Skin of body (tissue), 2 donors: ENCODE data around the gene DOCK8. TPM values are rescaled to one million over a fixed set of nuclear protein-coding genes. Genes with fewer than 3 reads are reported as not detected.
A peak's percentile ranks its signal among the peaks of the same experiment; 100 is the strongest.

ENCODE experiments used
- DNase-seq: peaks from one replicate; lab custom pipeline; 2025; lab: John Stamatoyannopoulos, UW
- total RNA-seq: library from RNA; depleted of rRNA; stranded (reverse); fragments of >200 nt; gene quantifications from one replicate; pipeline ENCODE4 v1.2.3, GENCODE V29; 2014

Gene DOCK8
- total RNA-seq, 1 donor from 2014 or later: 12.1 TPM

DNA sequence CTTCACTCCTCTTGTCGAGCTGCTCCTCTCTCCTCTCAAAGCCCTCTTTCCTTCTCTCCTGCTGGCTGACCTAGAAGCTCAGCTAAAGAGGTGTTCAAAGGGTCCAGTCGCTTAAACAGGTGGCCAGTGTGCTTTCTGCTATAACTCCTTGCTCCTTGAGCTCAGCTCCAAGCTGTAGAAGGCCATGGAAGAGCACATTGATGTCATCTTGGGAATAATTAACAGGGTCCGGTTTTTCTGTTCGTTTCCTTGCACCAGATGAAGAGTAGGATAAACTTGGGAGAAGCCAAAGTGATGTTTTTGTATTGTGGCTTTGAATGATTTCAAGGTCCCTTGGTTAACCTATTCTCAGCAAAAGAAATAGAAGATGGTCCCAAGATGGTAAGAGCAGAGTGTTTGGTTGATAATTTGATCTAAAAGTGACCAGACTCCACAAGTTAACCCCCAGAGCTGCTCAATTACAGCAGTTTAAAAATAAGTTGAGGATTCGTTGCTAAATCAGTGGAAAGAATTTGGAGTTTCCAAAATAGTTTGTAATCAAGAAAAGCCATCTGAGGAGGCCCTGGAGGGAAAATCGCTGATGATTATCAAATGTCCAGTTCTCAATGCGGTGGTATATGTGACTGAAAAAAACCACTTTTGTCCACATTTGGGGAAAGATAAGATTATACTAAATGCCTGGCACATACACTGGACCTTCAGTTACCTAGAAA lies 148.1 kb downstream of the DOCK8 start:
- DNase-seq: no peak

DNA sequence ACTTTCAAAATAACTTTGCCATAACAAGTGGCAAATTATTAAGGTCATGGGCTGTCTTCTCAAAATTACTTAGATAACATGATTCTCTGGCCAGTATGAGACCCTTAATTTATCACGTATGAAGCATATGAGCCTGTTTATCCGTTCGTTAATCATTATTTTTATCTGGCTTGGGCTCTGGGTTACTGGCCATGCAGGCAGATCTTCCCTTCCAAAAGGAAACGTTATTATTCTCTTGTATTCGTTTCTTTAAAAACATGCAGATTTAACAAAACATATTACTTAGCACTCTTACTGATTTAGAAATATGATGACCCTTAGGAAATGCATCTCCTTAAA lies 148.6 kb downstream of the DOCK8 start:
- DNase-seq: no peak

DNA sequence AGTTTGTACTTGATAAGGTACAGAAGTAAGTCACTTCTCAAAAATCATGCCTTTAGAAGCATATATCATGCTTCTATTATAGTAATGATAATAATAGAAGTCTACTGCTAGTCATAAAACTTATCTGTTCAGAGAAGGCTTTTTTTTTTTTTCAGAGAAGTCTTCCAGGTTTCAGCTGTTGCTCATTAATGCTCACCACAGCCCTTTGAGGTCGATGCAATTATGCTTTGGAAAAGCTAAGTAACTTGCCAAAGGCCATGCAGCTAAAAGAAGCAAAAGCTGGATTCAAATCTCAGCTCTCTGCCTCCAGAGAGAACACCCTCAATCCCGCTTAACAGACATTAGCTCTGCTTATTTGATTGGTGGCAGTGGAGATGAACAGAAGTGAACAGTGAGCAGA lies 150.8 kb downstream of the DOCK8 start:
- no peak for DNase-seq

DNA sequence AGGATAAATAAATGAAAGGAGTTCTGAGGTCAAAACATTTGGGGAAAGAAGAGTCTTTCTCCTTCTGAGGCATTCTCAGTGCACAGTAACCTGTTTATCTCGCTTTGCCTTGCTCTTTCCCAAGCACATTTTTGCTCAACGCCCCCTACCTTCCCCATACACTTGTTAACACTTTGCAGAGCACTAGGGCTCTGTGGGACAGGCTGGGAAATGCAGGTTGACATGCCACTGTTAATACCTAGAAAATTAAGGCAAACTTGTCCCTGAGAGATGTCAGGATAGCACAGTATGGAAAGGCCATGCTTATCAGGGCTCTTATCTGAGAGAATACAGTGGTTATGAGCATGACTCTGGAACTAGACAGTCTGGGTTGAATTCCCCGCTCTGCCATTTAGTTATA lies 152.0 kb downstream of the DOCK8 start:
- DNase-seq: no peak

DNA sequence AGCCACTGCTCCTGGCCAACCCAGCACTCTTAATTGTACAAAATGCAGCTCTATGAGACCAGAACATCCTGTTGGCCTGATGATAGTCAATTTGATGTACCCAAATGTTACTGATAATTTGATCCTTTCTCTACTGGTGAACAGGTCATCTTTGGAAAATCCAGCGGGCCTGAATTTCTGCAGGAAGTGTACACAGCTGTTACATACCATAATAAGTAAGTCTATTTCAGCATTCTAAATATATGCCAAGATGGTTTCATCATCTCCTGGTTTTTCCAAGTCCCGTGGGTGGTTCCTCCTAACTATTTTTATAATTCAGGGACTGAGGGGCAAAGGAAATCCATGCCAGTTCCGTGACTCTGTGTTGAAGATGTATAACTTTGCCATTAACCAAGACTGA lies 155.4 kb downstream of the DOCK8 start:
- no peak for DNase-seq

DNA sequence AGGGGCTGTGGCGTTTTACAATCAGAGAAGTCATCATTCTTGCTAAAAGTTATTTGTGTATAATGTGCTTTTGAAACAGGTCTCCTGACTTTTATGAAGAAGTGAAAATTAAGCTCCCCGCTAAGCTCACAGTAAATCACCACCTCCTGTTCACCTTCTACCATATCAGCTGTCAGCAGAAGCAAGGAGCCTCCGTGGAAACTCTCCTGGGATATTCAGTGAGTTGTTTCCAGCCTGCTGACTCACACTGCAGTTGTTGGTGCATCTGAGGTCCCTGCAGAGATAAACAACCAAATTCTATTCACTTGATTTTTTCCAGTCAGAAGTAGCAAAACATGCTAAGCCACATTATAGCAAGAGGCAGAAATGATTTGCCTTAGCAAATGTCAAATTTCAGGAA lies 156.7 kb downstream of the DOCK8 start:
- no peak for DNase-seq

DNA sequence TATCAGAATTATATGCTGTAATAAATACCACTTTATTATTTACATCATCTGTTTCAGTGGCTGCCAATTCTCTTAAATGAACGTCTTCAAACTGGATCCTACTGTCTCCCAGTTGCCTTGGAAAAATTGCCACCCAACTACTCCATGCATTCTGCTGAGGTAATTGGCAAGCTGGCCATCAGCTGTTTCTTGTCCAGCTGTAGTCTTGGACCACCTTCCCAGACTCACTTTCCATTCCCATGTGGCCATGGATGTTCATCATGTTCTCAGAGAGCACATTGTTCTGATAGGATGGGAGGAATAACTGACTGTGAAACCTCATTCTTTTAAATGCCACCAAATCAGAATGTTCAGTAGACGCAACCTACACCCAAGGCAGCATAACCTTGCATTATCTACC lies 157.5 kb downstream of the DOCK8 start:
- no peak for DNase-seq

DNA sequence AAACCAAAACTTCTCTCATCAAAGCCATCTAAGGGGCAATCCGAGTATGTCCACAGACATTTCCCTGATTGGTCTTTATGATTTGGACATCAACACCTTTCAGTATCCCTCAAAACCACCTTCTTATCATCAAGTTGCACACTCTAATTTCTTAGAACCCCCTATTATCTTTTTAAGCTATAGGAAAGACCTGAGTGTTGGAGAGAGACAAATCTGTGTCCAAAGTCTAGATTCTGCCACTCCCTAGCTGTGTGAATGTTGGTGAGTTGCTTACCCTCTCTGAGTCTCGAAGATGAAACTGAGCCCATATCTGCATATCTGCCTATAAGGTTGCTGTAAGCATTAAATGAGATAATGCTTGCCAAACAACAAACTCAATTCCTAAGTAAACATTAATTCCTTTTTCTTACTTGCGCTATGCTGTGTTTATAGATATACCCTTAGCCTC lies 159.1 kb downstream of the DOCK8 start:
- no peak for DNase-seq

DNA sequence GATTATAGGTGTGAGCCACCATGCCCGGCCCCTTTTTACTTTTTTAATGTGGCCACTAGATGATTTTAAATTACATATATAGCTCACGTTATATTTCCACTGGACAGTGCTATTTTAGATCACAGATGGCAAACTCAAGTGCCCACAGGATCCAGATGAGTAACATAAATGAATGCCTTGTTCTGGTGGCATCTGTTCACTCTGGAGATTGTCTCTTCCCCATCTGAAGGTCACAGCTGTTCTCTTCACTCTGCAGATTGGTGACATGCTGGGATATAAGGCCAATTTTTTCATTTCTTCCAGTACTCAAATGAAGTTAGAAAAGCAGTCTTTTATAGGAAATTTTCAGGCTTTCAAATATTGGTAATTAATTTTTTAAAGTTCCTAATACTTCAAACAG lies 160.1 kb downstream of the DOCK8 start:
- no peak for DNase-seq

DNA sequence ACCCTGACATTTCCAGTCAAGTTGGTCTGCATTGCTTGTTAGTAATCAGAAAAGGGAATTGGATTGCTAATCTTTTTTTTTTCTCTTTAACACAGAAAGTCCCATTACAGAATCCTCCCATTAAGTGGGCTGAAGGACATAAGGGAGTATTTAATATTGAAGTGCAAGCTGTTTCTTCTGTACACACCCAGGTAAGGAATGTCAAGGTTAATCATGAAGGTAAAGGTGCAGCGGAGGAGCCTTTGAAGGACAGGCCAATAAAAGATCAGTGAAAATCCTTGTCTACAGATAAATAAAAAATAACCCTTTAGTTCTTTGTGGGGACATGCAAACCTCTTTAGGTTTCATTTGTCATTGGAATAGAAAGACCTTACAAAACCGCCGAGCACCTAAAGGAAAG lies 161.4 kb downstream of the DOCK8 start:
- no peak for DNase-seq

DNA sequence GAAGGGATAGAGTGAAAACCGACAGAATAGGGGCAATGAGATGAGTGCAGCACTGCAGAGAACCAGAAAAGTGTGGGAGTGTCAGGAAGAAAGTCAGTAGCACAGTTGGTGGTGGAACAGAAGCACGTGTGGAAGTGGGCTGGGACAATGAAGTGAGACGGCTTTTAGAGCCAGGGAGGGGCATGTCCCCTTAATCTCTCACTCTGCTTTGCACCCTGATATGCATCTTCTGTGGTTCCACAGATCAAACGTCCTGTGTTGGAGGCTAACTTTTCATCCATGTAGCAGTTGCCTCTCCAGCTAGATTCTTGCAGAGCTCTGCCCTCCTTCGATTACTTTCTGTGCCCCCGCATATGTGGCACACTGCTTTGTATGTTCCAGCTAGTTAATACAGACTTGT lies 163.6 kb downstream of the DOCK8 start:
- no peak for DNase-seq

DNA sequence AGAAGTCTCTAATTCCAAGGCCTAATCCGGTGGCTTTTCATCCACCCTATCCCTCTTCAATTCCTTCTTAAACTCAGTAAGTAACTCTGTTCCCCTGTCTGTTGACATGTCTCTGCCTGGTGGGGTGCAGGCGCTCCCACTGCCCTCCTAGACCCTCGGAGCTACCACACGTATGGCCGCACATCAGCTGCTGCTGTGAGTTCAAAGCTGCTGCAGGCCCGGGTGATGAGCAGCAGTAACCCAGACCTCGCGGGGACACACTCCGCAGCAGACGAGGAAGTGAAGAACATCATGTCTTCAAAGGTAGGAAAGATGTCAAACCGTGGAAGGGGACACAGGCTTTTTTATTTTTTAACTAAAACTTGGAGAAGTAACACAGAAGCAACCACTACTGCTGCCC lies 167.7 kb downstream of the DOCK8 start:
- DNase-seq: no peak

DNA sequence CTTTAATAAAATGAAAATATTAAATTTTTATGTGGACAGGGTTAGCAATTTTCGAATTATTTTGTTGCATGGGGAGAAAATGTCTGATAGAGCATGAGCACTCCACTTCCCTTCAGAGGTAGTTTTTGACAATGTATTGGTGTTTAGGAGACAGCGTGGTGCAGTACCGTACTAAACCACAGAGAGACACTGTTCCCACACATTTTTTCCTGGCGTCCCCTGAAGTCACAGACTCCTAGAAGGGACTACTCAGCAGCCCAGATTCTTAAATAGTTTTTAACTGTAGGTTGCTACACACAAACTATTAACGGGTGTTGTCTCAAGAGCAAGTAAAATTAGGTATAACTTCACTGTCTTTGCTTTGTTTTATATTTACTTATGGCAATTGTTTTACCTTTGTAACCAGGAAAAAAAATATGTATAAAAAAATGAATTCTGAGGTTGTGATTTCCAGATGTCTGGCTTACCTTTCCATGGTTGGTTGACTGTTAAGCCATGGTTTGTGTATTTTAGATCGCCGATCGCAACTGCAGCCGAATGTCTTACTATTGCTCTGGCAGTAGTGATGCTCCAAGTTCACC lies 171.2 kb downstream of the DOCK8 start:
- DNase-seq: peak; percentile 73

DNA sequence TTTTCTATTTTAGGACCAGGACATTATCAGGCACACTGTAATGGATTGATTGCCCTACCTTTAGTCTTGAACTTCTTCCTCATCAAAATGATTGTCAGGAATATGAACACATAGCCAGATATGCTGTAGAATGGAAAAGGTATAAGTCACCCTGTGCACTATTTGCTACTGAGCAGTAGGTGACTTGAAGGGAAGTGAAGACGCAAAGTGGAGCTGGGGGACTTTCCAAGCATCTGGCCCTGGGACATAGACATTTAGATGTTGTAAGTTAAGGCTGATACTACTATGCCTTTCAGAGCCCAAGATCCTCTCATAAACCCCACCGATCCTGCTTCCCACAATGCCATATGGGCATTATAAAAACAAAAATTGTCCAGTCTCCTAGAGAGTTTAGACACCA lies 174.5 kb downstream of the DOCK8 start:
- no peak for DNase-seq

DNA sequence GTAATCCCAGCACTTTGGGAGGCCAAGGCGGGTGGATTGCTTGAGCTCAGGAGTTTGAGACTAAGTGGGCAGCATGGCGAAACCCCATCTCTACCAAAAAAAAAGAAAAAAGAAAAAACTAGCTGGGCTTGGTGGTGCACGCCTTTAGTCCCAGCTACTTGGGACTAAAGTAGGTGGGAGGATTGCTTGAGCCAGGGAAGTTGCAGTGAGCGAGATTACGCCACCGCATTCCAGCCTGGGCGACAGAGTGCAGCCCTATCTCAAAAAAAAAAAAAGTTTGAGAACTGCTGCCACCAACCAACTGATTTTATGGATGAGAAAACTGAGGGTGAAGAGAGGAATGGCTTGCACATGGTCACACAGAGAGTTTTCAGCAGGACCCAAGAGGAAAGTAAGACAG lies 175.1 kb downstream of the DOCK8 start:
- no peak for DNase-seq

DNA sequence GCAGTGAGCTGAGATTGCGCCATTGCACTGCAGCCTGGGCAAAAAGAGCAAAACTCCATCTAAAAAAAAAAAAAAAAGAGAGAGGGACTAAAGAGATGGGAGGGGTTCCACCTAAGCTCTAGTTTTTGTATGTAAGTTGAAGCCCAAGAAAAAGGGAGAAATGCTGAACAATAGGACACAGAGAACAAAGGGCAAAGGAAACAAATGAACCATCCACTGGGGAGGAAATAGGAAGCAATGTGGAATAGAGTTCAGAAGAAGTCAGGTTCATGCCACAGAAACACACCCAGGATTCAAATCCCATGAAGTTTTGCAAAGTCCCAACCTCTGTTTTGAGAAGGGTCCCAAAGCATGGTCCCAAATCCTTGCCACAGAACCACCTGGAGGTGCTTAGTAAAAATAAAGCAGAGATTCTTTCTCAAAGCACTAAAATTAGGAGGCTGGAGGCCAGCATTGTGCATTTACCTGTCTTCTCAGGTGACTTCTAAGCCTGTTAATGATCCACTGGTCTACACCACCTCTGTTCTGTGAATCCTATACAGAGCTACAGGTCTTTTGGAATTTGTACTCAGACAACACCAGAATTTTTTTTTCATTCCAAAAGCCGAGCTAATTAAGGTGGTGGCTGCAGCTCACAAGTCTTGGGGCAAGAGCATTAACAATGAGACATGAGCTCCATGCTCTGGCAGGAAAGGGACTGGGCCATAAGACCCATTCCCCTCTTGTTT lies 177.6 kb downstream of the DOCK8 start:
- no peak for DNase-seq

DNA sequence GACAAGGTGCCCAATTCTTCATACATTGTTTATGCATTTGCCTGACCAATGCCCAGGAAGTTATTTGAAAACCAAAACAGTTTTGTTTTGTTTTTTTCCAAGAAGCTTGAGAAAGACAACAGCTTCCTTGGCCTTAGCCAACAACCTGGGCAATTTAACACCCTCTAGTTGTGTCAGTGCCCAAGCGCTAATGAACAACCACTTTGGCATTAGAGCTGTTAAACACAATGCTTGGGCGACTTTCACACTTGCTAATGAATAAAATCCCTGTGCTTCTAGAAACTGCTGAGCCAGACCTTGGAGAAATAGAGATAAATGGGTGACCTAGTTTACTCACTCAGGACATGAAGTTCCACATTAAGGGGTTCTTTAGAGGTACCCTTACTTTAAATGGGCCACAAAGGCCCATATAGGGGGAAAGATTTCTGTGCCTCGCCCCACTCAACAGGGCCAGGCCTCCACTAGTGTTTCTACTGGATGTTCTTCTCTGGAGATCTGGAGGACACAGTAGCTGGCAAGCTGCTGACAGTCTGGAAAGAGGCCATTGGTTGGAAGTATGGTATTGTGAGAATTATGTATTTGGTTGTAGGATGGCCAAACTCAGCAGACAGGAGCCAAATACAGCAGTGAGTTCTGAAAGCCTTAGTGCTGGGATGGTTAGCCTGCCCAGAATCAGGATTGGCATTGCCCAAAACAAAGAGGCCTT lies 179.8 kb downstream of the DOCK8 start:
- no peak for DNase-seq

DNA sequence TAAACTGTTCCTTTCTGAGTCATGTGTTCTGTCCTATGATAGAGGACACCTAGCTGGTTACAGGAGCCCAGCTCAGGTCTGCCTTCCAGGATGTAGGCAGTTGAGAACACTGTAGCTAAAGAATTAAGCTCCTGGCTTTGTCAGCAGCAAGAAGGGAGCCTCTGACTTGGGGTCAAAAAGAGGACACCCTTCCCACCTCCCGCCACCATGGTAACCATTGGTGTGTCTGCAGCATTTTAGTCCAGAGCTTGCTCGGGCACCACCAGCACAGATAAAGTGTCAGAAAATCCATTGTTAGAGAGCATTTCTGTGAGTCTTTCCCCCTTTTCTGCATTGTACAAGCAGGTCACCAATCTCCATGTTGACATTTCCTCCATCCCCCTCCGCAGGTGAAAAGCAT lies 181.7 kb downstream of the DOCK8 start:
- DNase-seq: no peak

DNA sequence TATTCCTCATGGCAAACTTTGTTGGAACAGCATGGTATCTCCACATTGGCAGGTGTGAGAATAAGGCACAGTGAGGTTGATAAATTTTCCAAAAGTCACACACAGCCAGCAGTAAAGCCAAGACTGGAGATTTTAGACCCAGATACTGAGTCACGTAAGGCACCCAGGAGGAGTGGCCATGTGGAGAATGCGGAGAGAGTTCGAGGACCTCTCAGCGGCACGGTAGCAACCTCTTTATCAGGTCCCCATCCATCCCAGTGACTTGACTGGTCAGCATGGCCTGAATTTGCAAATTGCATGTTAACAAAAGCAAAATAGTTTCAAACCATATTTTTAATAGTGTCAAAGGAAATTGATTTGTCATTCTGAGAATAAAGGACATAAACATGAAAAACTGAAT lies 183.4 kb downstream of the DOCK8 start:
- no peak for DNase-seq

DNA sequence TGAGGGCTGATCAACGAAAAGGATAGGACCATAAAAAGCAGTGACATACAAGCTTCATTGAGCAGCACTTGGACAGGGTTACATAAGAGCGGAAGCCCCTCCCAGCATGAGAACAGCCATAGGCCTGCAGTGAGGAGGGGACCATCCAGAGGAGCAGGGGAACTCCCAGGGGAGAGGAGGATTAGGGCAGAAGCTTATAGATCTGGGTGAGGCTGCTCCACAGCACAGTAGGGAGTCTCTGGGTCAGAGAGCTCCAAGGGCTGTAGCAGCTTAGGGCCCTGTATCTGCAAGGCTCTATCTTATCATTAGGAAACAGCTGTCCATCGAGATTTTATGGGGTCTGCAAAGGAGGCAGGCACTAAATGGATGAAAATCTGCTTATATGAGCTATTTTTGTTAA lies 186.6 kb downstream of the DOCK8 start:
- DNase-seq: no peak

DNA sequence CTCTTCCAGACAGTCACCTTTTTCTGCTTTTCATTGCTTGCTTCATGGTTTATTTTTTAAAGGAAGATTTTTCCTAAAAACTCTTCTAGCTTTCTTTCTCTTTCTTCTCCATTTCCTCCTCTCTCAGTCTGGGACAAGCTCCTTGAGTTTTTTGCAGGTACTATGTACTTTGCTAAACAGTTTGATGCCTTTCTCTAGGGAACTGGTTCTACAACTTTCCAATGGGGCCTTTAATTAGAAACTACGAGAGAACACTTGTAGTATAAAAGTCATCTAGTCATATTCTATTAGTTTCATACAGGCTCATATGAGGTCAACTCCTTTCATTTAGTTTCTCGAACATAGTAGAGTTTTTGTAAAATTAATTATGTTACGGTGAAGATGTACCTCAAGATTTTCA lies 189.6 kb downstream of the DOCK8 start:
- DNase-seq: no peak

DNA sequence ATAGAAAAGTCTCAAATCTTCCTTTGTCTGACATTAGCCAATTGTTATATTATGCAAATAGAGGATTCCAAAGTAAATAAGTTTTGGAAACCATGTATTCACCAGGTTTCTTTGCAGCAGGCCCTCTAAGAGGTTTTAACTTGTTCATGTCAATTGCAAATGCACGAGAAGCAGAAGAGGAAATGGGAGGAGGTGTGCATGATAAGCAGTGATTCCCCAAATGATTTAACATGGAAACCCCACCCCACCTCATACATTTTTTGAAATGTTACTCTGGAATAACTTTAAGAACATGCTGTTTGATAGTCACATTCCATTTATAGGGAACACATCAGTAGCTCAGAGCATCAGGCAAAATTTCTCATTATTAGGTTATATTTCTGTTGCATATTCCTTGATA lies 190.7 kb downstream of the DOCK8 start:
- no peak for DNase-seq
